ENCODE results near the gene ENC1. TPM values are rescaled to one million over a fixed set of nuclear protein-coding genes. Genes with fewer than 3 reads are reported as not detected.

ENC1 gene
- total and polyA plus RNA-seq, 2 of the 8 experiments (the other 6 are each of a cell fraction or from before 2014, with no cell fraction given): 5.5 to 13.2 TPM

GRCh38 chr5:74621492-74621891, 19.0 kb downstream of the ENC1 start (continued):
- TF ChIP-seq CHD7 (IDR thresholded peaks at IDR 0.05; ENCODE audit: insufficient replicate concordance, low read length) (no peak), SUZ12 (IDR thresholded peaks at IDR 0.05; ENCODE audit: low read length) (no peak), TBP (IDR thresholded peaks at IDR 0.05; ENCODE audit: low read depth, low read length) (no peak), SIRT6 (IDR thresholded peaks at IDR 0.05; ENCODE audit: low read length) (no peak), SP4 (IDR thresholded peaks at IDR 0.05; ENCODE audit: low read length) (no peak)
